Measurements from ENCODE around the gene SERPINA3. TPM values are rescaled to one million over a fixed set of nuclear protein-coding genes. Genes with fewer than 3 reads are reported as not detected.

The SERPINA3 gene
- total RNA-seq, 2 experiments from 2014 or later, result not detected

- intact Hi-C loops (cut with micrococcal nuclease), result no loop called here
- H3K36me3 Mint-ChIP-seq (ENCODE audit: low read depth), result no peaks in the 10 kb centered on the region
- ATAC-seq (no peak), DNase-seq (no peak)
- no peak overlapping the region for H3K27ac Mint-ChIP-seq
- H3K9me3 Mint-ChIP-seq, result peaks cover 9% of the 10 kb centered on the region
- no peaks in the 10 kb centered on the region for H3K4me1 Mint-ChIP-seq (ENCODE audit: low read depth)
- ChIA-PET CTCF (interaction anchor here (0.5 to 0.7 kb wide), 2 partner anchors 29 to 169 kb away, joined by 3 to 5 read pairs; no protein-coding TSS in a partner anchor), POLR2A (no interaction called here)
- no peak for TF ChIP-seq CTCF (IDR thresholded peaks at IDR 0.05)
- H3K27me3 Mint-ChIP-seq, result no peaks in the 10 kb centered on the region
- H3K4me3 Mint-ChIP-seq, result no peak overlapping the region
Measured at GRCh38 chr14:94612580-94613554, 676 bp downstream of the SERPINA3 start.

- Mint-ChIP-seq H3K4me3 (no peak overlapping the region), H3K27ac (no peak overlapping the region), H3K9me3 (peaks cover 14% of the 10 kb centered on the region), H3K27me3 (no peaks in the 10 kb centered on the region), H3K36me3 (ENCODE audit: low read depth) (no peaks in the 10 kb centered on the region), H3K4me1 (ENCODE audit: low read depth) (no peaks in the 10 kb centered on the region)
- DNase-seq, result no peak
- intact Hi-C loops (cut with micrococcal nuclease), result no loop called here
- POLR2A ChIA-PET, result no interaction called here
- CTCF ChIA-PET, result no interaction called here
- no peak for ATAC-seq
- no peak for TF ChIP-seq CTCF (IDR thresholded peaks at IDR 0.05)
Measured at GRCh38 chr14:94613720-94614644, 1.8 kb downstream of the SERPINA3 start.

GRCh38 chr14:94614802-94615201, 2.6 kb downstream of the SERPINA3 start:
- no peak for TF ChIP-seq CTCF (IDR thresholded peaks at IDR 0.05)
- ChIA-PET CTCF (no interaction called here), POLR2A (no interaction called here)
- no peak for DNase-seq
- Mint-ChIP-seq H3K27ac (no peak overlapping the region), H3K4me3 (no peak overlapping the region), H3K27me3 (no peaks in the 10 kb centered on the region), H3K9me3 (peaks cover 17% of the 10 kb centered on the region), H3K36me3 (ENCODE audit: low read depth) (no peaks in the 10 kb centered on the region), H3K4me1 (ENCODE audit: low read depth) (no peaks in the 10 kb centered on the region)
- no peak for ATAC-seq
- intact Hi-C loops (cut with micrococcal nuclease), result no loop called here

- H3K4me1 Mint-ChIP-seq (ENCODE audit: low read depth), result no peaks in the 10 kb centered on the region
- no peaks in the 10 kb centered on the region for H3K36me3 Mint-ChIP-seq (ENCODE audit: low read depth)
- H3K27ac Mint-ChIP-seq, result no peak overlapping the region
- POLR2A ChIA-PET, result no interaction called here
- ATAC-seq (no peak), DNase-seq (no peak)
- H3K4me3 Mint-ChIP-seq, result no peak overlapping the region
- H3K9me3 Mint-ChIP-seq, result peaks cover 17% of the 10 kb centered on the region
- TF ChIP-seq CTCF (IDR thresholded peaks at IDR 0.05), result no peak
- CTCF ChIA-PET, result no interaction called here
- intact Hi-C loops (cut with micrococcal nuclease), result no loop called here
- no peaks in the 10 kb centered on the region for H3K27me3 Mint-ChIP-seq
Measured at GRCh38 chr14:94615254-94615653, 3.1 kb downstream of the SERPINA3 start.
